GM12874 (cell line): ENCODE results near the gene ANKRD33.

ENCODE experiments used
- CTCF ChIP-seq: IDR thresholded peaks from 2 replicates; pipeline ENCODE4 v1.5.1; 2011; ENCODE audit warnings: low read depth, mild to moderate bottlenecking, control low read depth, low read length, moderate library complexity; ENCODE audit not compliant: insufficient read depth

ANKRD33 gene

GRCh38 chr12:51921017-51921725, 33.3 kb downstream of the ANKRD33 start:
- TF ChIP-seq CTCF, result no peak

GRCh38 chr12:51922146-51922545, 34.2 kb downstream of the ANKRD33 start:
- no peak for TF ChIP-seq CTCF

- no peak for TF ChIP-seq CTCF
Observed at GRCh38 chr12:51922762-51923505, 35.0 kb downstream of the ANKRD33 start.

- TF ChIP-seq CTCF, result peak; percentile 91
Observed at GRCh38 chr12:51923506-51924365, 35.8 kb downstream of the ANKRD33 start.

GRCh38 chr12:51924551-51925319, 36.8 kb downstream of the ANKRD33 start:
- no peak for TF ChIP-seq CTCF

- TF ChIP-seq CTCF, result no peak
Observed at GRCh38 chr12:51925346-51926063, 37.6 kb downstream of the ANKRD33 start.
